Uterus (tissue), 2 donors: ENCODE data around the gene IL5RA.

ENCODE experiments used
- CTCF ChIP-seq, 4 experiments: fragments of 200-600 bp in 2 of 4; fragments of 450-650 bp in 2 of 4; sonication (generic) in 2 of 4; IDR thresholded peaks; one replicate each; pipeline ENCODE4 v1.5.1; 2016 to 2019; ENCODE audit warnings: antibody characterized with exemption in 4 of 4, mild to moderate bottlenecking in 2 of 4, moderate library complexity in 1 of 4
- POLR2A ChIP-seq, 2 donors: fragments of 450-650 bp; IDR thresholded peaks; one replicate each; pipeline ENCODE4 v1.6.1; 2016; ENCODE audit warnings: antibody characterized with exemption in 2 of 2, mild to moderate bottlenecking in 1 of 2, moderate library complexity in 1 of 2

GRCh38 chr3:3126477-3127431, 16.6 kb upstream of the IL5RA start, which contains the start of gene TRNT1:
- TF ChIP-seq CTCF (IDR thresholded peaks at IDR 0.05) (peak in 1 of 4 experiments; percentile 13), POLR2A (IDR thresholded peaks at IDR 0.05) (peak; percentile 60 to 91)
